HG02981 (cell line): ENCODE results near the gene MAP7D1.
"Not testable (repeated sequence)": the region's sequence is repeated elsewhere in the genome, so short reads cannot be mapped to it uniquely, and the experiment has no call there.

Source experiments
- ATAC-seq: cut with Tn5 transposase; IDR thresholded peaks from one replicate; pipeline ENCODE4 v1.9.1; 2021; ENCODE audit warnings: mild to moderate bottlenecking, moderate library complexity; ENCODE audit not compliant: unreplicated experiment

Gene MAP7D1

GRCh38 chr1:36151134-36151844, 4.7 kb upstream of the MAP7D1 start:
- no peak for ATAC-seq

DNA sequence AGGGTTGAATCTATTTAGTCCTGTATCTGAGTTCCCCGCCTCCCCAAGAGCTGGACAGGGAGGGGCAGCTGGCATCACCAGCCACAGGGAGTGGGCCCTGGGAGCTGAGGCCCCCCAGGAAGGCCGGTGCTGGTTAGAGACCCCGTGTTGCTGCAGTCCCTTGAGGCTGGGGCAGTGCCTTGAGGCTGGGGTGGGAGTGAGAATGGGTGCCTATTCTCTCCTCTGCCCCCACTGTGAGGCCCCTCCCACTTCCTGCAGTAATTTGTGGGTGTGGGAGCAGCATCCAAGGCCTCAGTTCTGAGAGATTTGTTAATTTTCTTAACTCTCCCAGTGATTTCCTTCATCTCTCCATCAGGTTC, 4.1 kb upstream of the MAP7D1 start:
- no peak for ATAC-seq

DNA sequence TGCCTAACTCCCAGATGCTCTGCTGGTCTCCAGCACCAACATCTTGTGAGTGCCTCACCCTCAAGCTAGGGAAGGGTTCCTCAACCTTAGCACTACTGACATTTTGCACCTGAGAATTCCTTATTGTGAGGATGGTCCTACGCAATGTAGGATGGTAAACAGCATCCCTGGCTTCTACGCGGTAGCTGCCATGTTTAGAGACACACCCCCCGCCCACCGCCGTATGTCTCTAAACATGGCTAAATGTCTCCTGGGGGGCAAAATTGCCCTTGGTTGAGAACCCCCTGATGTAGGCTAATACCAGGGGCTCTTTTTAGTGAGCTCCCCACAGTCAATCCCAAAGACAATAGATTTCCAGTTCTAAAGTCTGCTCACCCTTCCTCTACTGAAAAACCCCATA, 2.5 kb upstream of the MAP7D1 start:
- no peak for ATAC-seq

DNA sequence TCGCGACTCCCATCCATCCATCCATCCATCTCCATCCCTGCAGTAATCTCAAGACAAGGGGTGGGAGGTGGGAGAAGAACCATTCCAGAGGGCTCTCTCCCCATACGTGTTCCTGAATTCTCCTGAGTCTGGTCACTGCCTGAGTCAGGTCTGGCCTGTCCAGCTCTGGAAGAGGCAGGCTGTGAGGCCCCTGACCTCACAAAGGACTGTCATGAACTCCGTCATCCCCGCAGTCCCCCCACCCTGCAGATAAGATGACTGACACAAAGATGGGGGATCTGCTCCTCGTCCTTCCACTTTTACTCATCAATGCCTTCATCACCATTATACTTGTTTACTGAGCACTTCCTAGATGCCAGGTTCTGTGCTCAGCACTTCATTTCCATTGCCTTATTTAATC, 1.6 kb upstream of the MAP7D1 start:
- no peak for ATAC-seq

DNA sequence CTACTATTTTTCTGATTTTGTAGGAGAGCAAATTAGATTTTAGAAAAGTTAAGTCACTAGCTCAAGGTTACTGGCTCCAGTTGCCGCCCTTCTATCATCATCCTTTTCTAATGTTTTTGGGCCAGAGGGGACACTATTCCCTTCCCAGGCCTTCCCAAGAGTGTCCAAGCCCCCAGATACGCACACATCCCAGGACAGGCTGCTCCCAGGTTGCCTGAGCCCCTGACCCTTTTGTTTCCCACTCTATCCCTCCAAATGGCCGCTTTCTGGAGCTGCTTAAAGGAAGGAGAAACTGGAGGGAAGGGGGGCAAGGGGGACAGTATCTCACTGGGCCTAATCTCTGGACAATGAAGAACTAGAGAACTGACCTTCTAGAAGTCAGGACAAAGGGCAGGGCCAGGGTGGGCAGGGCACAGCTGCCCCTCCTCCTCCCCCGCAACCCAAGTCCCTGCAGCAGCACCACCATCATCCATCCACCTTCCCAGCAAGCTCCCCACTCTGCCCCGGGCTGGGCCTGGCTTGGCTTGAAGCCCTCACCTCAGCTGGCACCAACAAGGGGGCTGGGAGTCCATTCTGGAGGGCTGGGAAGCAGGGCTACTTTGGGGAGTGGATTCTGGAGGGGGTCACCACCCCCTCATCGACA, 1.1 kb upstream of the MAP7D1 start:
- ATAC-seq: no peak

DNA sequence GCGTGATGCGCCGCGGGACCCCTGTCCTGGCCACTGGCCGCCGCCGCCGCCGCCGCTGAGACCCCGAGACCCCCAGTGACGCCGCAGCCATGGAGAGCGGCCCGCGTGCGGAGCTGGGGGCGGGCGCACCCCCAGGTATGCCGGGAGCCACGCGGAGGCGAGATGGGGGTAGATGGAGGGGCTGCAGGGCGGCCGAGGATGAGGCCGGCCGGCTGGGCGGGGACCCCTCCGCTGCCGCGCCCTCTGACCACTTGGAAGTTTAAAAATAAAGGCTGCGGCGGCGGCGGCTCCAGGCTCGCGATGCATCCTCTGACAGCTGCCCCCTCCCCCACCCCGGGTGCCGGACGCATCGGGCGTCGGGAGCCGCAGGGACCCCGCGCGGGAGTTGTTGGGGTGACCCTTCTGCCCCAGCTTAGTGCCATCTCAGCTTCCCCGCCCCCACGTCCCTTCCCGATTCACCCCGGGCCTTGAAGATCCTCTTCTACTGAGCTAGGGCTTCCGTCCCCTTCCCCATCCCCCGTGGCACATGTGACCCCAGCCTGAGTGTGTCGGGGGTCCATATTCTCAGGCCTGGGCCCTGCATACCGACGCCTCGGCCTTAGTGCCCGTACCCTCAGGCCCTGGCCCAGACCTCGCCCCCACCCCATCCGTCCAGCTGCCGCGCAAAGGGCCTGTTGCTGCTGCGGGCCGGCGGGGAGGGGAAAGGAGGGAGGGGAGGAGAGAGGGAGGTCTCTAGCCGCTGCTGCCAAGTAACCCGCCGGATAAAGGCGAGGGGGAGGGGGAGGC, 562 bp downstream of the MAP7D1 start:
- ATAC-seq: peak; percentile 5

- ATAC-seq: no peak
Observed at GRCh38 chr1:36157115-36157903, 1.3 kb downstream of the MAP7D1 start.

GRCh38 chr1:36157973-36158826, 2.2 kb downstream of the MAP7D1 start:
- no peak for ATAC-seq

GRCh38 chr1:36158827-36159252, 2.9 kb downstream of the MAP7D1 start:
- ATAC-seq: not testable (repeated sequence)

DNA sequence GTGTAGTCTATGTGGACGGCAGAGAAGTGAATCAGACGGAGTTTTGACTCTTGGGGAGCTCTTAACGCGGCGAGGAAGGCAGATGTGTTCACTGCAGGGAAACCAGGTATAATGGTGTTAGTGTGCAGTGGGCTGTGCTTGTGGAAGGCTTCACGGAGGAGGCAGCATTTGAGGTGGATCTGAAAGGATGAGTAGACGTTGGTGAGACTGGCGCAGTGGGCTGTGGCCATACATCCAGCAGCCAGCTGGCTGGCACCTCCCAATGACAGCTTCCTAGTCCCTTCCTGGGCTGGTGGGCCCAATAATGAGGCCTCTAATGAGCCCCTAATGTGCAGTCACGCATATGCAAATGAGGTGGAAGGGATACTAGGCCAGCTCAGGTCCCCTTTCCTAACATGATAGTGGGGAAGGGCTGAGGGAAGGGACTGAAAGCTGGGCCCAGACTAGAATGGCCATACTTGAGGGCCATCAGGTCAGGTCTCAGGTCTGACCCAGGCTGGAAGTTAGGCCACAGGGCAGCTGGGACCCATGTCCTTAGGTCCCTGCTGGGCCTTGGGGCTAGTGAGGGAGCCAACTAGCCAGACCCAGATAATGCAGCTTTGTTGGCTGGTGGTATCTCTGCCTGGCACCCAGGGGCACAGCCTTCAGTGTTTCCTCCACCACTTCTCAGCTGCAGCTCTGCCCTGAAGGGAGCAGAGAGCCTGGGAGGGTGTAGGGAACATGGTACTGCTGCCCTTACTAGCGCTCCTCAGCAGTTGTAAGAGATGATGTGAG, 3.8 kb downstream of the MAP7D1 start:
- no peak for ATAC-seq

- no peak for ATAC-seq
Observed at GRCh38 chr1:36160388-36160948, 4.5 kb downstream of the MAP7D1 start.

DNA sequence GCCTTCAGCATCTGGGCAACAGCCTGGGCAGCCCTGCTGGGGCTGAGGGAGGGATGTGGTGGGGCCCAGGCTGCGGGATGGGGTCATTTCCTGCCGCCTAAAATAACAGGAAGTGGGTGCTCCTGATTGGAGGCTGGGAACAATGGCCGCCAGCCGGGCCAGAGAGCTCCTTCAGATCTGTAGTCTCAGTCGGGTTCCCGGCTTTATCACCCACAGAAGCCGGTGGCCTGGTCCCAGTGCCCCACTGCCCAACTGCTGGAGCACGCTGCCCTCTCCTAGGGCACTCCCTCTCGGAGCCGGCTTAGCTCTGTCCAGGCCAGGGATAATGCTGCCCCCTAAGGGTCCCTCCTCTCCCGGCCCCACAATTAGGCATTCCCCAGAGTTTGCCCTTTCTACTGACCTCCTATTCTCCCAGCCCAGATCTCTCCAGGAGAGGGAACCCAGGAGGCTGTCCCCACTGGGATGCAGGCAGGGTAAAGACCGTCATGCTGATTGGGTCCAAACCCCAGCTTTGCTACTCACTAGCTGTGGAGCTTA, 5.1 kb downstream of the MAP7D1 start:
- ATAC-seq: no peak

DNA sequence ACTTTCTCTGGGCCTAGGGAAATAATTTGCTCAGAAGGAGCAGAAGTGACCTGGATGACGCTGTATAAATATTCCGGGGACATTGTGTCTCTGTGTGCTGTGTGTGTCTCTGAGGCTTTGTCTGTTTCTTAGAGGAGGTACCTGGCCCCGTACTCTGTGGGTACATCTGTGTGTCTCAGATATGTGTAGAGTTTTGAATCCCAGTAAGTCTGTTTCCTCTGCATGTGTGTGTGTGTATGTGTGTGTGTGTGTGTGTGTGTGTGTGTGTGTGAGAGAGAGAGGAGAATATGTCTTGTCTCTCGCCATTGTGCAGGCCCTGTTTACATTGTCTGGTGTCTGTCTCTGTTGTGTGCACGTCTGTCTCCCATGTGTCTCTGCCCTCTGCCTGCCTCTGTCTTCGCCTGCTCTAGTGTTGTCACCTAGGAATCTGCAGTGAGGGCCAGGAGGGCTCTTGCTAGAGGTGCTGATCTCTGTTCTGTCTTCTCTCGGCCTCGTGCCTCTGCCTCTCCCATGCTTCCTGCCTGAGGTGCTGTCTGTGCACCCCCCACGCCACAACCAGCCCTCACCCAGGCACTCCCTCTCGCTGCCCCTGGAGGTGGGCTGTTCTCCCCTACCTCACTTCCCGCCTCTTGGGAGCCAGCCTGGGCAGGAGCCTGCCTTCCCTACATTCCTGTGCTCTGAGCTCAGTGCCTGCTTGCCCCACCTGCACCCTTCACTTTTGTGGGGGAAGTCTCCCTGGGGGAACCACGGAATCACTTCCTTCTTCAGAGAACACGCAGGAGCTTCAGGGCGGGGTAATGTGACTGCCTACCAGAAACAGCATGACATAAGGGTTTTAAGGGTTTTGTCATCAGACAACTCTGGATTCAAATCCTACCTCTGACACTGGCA, 5.9 kb downstream of the MAP7D1 start:
- peak; percentile 45 for ATAC-seq

- no peak for ATAC-seq
Observed at GRCh38 chr1:36162680-36163239, 6.8 kb downstream of the MAP7D1 start.

DNA sequence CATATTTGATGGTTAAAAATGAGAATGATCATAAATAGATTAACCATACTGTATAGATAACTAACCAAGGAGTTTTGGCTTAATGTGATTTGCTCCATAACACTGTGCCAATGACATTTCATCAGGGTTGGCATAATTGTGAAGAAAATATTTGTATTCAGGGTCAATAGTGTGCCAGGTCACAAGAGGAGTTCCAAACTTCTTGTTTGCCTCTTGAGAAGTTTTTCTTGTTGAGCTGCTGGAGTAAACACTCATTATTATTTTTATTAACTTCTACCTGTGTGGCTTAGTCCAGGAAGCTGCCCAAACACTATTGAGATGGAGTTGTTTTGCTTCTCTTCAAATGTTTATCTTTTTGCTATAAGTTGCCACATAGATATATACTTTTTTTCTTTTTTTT, 7.5 kb downstream of the MAP7D1 start:
- ATAC-seq: no peak

DNA sequence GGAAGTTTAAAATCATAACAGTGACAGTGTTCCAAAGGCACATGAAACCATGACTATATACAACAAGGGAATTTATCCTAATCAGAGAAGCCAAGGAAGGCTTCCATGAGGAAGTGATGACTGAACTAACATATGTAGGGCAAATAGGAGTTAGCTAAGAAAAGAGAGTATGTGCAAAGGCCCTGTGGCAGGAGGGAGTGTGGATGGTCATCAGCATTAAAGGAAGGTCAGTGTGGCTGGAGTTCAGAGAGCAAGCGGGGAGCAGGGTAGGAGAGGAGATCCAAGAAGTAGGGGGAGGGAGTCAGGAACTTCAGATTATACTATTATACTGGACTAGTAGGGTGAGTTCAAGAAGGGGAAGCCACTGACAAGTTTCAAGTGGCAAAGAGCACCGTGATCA, 8.4 kb downstream of the MAP7D1 start:
- no peak for ATAC-seq

- no peak for ATAC-seq
Observed at GRCh38 chr1:36165145-36165544, 9.2 kb downstream of the MAP7D1 start.

DNA sequence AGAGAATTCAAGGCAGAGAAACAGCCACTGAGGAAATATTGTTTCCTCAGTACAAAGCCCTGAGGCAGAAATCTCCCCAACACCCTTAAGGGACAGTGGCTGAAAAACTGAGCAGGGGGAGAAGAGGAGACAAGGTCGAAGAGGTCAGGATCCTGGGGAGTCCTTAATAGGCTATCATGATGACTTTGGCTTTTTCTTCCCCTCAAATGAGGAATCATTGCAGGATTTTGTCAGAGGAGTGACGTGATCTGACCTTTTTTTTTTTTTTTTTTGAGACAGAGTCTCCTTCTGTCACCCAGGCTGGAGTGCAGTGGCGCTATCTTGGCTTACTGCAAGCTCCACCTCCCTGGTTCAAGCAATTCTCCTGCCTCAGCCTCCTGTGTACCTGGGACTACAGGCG, 10.2 kb downstream of the MAP7D1 start:
- no peak for ATAC-seq
